ENCODE results near the gene TBL3.

The TBL3 gene

GRCh38 chr16:2027024-2028010 lies 55.5 kb downstream of the TBL3 start:
- H3K27me3 Mint-ChIP-seq (ENCODE audit: low read depth) = peaks cover 8% of the 10 kb centered on the region
- H3K36me3 Mint-ChIP-seq (ENCODE audit: low read depth) = peaks cover 4% of the 10 kb centered on the region
- peak overlapping the region; percentile 90 to 96 (median 92) for H3K27ac Mint-ChIP-seq
- TF ChIP-seq CTCF (IDR thresholded peaks at IDR 0.05; ENCODE audit: unreplicated experiment in 3 of 3) = no peak
- H3K4me1 Mint-ChIP-seq = peaks cover 29% of the 10 kb centered on the region
- no peaks in the 10 kb centered on the region for H3K9me3 Mint-ChIP-seq
- H3K4me3 Mint-ChIP-seq = peak overlapping the region; percentile 90 to 97 (median 94)

- Mint-ChIP-seq H3K4me1 (peaks cover 20% of the 10 kb centered on the region), H3K9me3 (no peaks in the 10 kb centered on the region), H3K36me3 (ENCODE audit: low read depth) (peaks cover 4% of the 10 kb centered on the region), H3K27ac (peak overlapping the region; percentile 46 to 92 (median 90)), H3K4me3 (peak overlapping the region; percentile 90 to 97 (median 94)), H3K27me3 (ENCODE audit: low read depth) (peaks cover 3% of the 10 kb centered on the region)
- no peak for TF ChIP-seq CTCF (IDR thresholded peaks at IDR 0.05; ENCODE audit: unreplicated experiment in 3 of 3)
Measured at GRCh38 chr16:2028146-2028545, 56.3 kb downstream of the TBL3 start.

- H3K9me3 Mint-ChIP-seq = no peaks in the 10 kb centered on the region
- TF ChIP-seq CTCF (IDR thresholded peaks at IDR 0.05; ENCODE audit: unreplicated experiment in 3 of 3) = no peak
- peak overlapping the region; percentile 90 to 97 (median 94) for H3K4me3 Mint-ChIP-seq
- H3K27me3 Mint-ChIP-seq (ENCODE audit: low read depth) = peaks cover 3% of the 10 kb centered on the region
- peaks cover 16% of the 10 kb centered on the region for H3K4me1 Mint-ChIP-seq
- H3K36me3 Mint-ChIP-seq (ENCODE audit: low read depth) = peaks cover 4% of the 10 kb centered on the region
- H3K27ac Mint-ChIP-seq = peak overlapping the region; percentile 57 to 90 (median 86)
Measured at GRCh38 chr16:2028620-2029220, 56.9 kb downstream of the TBL3 start.

- Mint-ChIP-seq H3K4me1 (peaks cover 16% of the 10 kb centered on the region), H3K4me3 (peak overlapping the region in 2 of 3 experiments; percentile 62 to 79), H3K27ac (peak overlapping the region in 1 of 3 experiments; percentile 60), H3K9me3 (no peaks in the 10 kb centered on the region), H3K27me3 (ENCODE audit: low read depth) (peaks cover 3% of the 10 kb centered on the region), H3K36me3 (ENCODE audit: low read depth) (peaks cover 4% of the 10 kb centered on the region)
- TF ChIP-seq CTCF (IDR thresholded peaks at IDR 0.05; ENCODE audit: unreplicated experiment in 3 of 3) = no peak
Measured at GRCh38 chr16:2029350-2029749, 57.5 kb downstream of the TBL3 start.

GRCh38 chr16:2030036-2030435 lies 58.2 kb downstream of the TBL3 start:
- peaks cover 3% of the 10 kb centered on the region for H3K27me3 Mint-ChIP-seq (ENCODE audit: low read depth)
- no peak for TF ChIP-seq CTCF (IDR thresholded peaks at IDR 0.05; ENCODE audit: unreplicated experiment in 3 of 3)
- H3K4me3 Mint-ChIP-seq = peak overlapping the region; percentile 62 to 79 (median 75)
- H3K36me3 Mint-ChIP-seq (ENCODE audit: low read depth) = peaks cover 4% of the 10 kb centered on the region
- peak overlapping the region in 1 of 3 experiments; percentile 42 for H3K27ac Mint-ChIP-seq
- no peaks in the 10 kb centered on the region for H3K9me3 Mint-ChIP-seq
- H3K4me1 Mint-ChIP-seq = peaks cover 18% of the 10 kb centered on the region
